OCI-M2 (cell line): ENCODE measurements around the gene BAIAP2.
"Not testable (repeated sequence)": the region's sequence is repeated elsewhere in the genome, so short reads cannot be mapped to it uniquely, and the experiment has no call there.

Source experiments
- DNase-seq: peaks from one replicate; lab custom pipeline; 2025; ENCODE audit not compliant: unreplicated experiment; lab: John Stamatoyannopoulos, UW

The BAIAP2 gene

DNA sequence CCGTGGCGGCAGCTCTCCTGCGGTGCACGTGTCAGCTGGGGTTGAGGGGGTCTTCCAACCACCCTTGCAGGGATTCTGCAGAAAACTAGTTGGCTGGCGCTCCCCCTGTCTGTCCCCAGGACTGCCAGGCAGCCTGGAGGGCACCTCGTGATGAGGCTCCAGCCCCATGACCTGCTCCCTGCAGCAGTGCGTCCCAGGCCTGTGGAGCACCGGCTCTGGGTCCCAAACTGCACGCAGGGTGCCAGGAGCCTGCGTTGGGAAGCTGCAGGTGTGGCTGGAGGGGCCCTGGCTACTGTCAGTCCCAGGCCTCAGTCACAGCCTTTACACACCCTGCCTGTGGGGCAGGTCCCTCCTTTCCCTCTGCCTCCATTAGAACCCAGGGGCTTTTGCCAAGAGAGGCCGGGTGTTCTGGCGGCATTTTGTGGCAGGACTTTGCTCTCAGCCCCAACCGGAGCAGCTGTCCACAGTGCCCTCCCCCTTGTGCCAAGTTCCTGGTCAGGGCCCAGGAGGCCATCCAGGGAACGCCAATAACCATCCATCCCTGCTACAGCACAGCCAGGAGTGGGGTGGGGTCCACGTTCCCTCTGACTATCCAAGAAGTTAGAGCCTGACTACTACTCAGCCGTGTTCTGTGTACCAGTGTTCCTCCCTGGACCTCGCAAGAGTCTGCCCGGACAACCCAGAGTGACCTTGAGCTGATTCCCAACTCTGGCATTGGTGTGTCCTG, 34.2 kb upstream of the BAIAP2 start:
- DNase-seq: no peak

DNA sequence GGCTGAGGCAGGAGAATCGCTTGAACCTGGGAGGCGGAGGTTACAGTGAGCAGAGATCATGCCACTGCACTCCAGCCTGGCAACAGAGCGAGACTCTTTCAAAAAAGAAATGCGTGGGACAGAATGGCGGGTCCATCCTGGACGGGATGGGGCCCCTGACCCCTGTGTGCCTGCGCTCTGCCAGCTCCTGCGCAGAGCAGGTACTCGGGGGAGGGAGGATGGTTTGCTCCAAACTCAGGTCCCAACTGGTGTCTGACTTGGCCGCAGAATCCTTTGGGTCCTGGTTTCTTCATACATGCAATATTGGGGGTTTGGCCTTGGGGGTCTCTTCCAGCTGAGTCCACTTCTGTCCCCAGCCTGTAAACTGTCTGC, 33.0 kb upstream of the BAIAP2 start:
- no peak for DNase-seq

DNA sequence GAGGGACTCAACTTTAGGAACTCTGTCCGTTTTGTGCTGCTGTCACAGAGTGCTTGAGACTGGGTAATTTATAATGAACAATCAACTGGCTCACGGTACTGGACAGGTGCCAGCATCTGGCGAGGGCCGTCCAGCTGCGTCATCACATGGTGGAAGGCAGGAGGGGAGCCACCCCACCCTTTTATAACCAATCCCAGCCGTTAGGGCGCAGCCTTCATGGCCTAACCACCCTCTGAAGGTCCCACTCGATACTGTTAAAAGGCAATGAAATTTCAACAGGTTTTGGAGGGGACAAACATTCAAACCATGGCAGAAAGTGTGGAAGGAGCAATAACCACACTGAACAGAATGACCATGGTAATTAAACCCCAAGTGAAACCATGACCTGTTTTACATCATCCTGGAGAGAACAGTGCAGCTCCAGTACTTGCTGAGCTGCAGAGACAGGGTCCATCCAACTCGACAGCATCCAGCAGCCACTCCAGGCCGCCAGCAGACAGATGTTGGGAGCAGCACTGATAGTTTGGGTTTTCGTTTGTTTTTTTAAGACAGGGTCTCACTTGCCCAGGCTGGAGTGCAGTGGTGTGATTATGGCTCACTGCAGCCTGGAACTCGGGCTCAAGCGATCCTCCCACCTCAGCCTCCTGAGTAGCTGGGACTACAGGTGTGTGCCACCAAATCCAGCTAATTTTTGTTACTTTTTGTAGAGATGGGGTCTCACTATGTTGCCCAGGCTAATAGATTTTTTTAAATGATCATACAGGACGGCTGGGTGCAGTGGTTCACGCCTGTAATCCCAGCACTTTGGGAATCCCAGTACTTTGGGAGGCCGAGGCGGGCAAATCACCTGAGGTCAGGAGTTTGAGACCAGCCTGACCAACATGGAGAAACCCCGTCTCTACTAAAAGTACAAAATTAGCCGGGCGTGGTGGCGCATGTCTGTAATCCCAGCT, 32.3 kb upstream of the BAIAP2 start:
- no peak for DNase-seq

DNA sequence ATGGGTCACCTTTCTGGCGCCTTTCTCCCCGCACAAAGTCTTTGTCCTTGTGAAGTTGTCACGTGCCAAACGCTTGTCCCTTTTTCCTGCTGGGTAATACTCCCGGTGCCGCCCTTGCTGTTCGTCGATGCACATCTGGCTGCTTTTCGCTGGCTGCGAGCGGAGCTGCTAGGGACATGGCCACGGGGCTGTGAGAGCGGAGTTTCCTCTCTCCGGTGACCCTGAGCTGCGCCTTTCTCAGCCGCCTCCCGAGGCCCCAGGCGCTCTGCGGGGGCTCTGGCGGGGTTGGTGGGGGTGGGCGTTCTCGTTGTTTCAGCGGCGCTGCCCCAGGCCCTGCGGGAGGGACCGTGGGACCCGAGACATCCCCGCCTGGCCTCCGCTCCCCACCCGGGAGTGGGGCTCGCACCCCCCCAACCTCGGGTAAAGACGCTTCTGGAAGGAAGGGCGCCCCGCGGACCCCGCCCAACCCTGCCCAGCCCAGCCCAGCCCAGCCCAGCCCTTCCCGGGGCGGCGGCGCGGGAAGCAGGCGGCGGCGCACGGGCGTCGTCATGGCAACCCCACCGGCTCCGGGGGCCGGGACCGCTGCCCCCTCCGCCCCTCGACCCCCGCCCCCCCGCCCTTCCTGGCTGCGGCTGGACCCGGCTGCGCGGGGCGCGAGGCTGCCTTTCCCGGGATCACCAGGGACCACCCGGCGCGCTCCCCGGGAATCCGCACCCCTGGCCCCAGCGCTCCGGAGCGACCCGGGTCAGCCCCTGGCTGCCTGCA, 31.1 kb upstream of the BAIAP2 start:
- DNase-seq: no peak

DNA sequence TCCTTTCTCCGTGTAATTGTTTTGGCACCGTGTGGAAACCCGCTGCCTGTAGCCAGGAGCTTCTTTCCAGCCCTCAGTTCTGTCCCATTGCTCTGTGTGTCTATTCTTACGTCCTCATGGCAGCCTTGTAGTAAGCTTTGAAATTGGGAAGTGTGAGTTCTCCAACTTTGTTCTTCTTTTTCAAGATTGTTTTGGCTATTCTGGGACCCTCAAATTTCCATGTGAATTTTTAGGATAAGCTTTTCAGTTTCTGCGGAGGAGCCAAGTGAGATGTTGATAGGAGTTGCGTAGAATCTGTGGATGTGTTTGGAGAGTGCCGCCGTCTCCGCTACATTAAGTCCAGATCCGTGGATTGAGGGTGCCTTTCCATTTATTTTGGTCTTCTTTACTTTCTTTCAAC, 28.1 kb upstream of the BAIAP2 start:
- DNase-seq: no peak

DNA sequence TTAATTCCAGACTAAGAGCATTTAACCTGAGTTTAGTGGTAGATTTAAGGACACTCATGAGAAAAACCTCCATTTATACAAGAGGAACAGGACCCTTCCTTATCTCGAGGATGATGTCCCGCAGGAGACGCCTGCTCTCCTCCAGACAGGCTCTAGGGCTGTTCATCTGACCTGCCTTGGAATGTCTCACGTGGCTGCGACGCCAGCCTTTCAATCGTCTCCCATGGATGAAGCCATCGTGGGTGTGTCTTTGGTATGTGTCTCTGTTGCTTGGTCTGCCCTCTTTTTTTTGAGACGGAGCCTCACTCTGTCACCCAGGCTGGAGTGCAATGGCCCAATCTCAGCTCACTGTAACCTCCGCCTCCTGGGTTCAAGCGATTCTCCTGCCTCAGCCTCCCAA, 26.8 kb upstream of the BAIAP2 start:
- no peak for DNase-seq

DNA sequence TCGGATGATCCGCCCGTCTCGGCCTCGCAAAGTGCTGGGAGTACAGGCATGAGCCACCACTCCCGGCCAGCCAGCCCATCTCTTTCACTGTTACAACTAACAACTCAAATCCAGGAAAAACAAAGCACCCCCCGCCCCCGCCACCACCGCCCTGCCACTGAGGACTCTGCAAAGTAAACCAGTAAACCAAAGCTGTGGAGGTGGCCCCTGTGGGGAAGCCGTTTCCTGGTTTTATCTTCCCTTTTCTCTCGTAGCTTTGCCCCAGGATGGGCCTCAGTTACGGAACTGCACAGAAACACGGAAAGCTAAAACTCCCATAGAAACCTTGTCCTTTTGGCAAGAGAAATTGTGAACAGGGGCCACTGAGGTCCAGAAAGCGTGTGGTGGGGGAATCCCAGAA, 25.8 kb upstream of the BAIAP2 start:
- no peak for DNase-seq

DNA sequence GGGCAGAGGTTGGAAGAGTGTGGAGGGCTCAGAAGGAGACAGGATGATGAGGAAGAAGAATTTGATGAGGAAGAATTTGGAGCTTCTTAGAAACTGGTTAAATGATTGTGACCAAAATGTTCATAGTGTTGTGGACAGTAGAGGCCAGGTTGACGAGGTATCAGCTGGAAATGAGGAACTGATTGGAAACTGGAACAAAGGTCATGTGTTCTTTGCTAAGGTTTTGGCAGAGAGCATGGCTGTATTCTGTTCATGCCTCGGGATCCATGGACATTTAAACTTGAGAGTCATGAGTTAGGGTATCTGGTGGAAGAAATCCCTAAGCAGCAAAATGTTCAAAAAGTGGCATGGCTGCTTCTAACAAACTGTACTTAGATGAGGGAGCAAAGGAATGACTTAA, 24.0 kb upstream of the BAIAP2 start:
- DNase-seq: no peak

DNA sequence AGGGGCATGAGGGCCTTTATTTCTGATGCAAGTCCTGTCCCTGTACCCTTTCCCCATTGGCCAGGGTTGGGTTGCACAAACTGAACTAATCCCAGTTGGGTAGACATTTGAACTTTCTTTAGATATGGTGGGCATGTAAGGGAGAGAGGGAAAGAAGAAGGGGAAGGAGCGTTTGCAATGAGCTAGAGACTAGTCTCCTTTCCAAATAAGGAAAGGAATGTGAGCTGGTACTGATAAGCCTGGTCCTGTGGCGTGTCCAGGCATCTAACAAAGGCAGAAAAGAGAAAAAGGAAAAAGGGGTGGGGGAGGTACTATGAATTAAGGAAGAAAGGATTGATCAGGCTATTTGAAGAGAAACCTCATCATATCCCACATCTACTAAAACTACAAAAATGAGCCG, 23.0 kb upstream of the BAIAP2 start:
- DNase-seq: no peak

DNA sequence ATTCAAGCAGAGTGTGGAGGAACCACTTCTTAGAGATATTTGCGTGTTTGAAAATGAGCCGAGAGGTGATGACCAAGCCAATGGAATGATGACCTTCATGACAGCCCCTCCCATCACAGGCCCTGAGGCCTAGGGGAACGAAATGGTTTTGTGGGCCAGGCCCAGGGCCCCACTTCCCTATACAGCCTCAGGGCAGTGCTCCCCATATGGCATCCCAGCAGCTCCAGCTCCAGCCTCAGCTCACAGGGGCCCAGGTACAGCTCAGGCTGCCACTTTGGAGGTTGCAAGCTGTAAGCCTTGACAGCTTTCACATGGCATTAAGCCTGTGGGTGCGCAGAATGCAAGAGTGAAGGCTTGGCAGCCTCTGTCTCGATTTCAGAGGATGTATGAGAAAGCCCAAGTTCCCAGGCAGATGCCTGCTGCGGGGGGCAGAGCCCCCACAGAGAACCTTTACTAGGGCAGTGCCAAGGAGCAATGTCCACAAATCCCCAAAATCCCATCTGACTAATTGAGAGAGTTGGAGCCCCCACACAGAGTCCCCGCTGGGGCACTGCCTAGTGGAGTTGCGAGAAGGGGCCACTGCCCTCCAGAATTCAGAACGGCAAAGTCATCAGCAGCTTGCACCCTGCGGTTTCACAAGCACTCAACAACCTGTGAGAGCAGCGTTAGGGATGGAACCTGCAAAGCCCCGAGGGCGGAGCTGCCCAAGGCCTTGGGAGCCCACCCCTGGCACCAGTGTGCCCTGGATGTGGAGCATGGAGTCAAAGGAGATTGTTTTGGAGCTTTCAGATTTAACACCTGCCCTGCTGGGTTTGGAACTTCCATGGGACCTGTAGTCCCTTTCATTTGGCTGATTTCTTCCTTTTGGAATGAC, 22.1 kb upstream of the BAIAP2 start:
- DNase-seq: no peak

DNA sequence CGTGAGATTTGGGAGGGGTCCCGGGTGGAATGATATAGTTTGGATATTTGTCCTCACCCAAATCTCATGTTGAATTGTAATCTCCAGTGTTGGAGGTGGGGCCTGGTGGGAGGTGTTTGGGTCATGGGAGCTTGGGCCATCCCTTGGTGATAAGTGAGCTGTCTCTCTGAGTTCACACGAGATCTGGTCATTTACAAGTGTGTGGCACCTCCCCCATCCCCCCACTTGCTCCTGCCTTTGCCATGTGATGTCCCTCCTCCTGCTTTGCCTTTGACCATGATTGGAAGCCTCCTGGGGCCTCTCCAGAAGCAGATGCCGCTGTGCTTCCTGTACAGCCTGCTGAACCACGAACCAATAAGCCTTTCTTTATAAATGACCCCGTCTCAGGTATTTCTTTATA, 21.3 kb upstream of the BAIAP2 start:
- no peak for DNase-seq

DNA sequence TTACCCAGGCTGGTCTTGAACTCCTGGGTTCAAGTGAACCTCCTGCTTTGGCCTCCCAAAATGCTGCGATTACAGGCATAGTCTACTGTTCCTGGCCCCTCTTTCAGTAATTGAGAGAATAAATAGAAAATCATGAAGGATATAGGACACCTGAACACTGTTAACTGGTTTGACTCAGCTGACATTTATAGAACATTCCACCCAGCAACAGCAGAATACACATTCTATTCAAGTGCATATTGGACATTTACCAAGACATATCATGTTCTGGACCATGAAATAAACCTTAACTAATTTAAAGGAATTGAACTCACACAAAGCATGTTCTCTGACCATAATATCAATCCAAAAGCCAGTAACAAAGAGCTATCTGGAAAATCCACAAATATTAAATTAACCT, 19.8 kb upstream of the BAIAP2 start:
- no peak for DNase-seq

DNA sequence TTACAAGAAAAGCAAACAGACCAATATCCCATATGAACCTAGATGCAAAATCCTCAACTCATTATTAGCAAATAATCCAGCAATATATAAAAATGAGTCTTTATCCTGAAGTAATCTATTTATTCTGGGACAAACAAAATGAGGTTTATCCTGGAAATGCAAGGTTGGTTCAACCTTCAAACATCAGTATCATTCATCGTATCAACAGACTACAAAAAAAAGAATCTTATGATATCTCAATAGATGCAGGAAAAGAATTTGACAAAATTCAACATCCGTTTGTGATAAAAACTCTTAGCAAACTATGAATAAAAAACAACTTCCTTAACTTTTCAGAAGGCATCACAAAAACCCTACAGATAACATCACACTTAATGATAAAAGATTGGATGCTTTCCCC, 18.4 kb upstream of the BAIAP2 start:
- DNase-seq: no peak

DNA sequence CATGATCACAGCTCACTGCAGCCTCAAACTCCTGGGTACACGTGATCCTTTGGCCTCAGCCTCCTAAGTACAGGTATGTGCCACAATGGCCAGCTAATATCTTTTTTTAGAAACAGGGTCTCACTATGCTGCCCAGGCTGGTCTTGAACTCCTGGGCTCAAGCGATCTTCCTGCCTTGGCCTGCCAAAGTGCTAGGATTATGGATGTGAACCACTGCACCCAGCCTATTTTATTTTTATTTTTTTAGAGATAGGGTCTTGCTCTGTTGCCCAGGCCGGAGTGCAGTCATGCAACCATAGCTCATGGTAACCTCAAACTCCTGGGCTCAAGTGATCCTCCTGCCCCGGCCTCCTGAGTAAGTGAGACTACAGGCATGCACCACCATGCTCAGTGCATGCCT, 17.6 kb upstream of the BAIAP2 start:
- DNase-seq: not testable (repeated sequence)

DNA sequence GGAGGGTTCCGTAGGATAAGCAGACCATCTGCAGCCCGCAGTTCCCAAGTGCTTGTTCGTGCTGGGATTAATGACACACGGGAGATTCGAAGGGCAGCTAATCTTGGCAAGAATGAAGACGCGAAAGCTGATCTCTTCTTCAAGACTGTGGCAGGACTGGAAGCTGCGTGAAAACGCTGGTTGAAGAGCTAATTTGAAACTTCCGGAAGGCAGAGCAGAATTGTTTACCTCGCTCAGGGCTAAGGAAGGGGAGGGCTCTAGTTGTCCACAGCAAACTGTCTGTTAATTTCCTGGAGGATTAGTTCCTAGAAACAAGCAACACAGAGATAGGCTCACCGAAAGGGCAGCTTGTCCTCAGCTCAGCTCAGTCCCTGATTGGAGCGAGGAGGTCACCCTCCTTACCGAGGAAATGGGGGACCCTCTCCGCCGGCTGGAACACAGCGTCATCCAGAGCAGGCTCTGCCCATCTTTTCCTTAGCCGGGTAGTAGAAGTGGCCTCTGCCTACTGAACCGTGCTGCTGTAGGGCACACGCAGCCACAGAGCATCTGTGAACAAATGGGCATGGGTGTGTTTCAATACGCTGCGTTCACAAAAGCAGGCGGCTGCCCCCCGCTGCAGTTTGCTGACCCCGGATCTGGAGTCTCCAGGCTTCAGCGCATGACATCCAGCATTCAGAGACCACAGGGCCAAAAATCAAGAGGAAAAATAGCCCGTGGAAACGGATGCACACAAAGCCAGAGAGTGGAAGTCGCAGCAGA, 16.7 kb upstream of the BAIAP2 start:
- DNase-seq: no peak

DNA sequence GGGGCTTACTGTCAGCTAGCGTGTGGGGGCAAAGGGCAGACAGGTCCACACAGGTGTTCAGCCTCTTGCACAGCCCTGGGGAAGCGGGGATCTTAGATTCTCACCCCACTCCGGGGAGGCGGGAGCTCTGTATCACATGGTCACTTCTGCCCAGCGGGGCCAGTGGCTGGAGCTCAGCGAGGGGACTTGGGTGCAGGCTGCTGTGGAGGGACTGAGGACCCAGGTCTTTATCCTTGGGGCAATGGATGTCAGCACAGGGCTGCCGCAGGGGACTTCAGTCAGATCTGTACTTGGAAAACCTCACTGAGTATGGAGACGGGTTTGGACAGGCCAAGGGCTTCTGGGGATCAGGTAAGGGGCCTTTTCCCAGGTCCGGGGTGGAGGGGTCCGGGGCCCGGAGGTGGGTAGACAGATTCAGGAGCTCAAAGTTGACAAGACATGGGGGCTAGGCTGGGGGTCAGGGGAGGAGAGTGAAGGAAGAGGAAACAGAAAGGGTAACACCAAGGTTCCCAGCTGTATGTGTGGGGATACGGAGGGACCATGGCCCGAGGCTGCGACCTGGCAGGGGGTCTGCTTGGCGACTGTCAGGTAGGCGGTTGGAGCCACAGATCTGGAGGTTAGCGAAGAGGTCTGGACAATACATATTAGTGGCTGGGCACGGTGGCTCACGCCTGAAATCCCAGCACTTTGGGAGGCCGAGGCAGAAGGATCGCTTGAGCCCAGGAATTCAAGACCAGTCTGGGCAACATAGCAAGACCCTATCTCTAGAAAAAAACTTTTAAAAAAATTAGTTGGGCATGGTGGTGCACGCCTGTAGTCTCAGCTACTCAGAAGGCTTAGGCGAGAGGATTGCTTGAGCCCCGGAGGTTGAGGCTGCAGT, 15.1 kb upstream of the BAIAP2 start:
- no peak for DNase-seq

DNA sequence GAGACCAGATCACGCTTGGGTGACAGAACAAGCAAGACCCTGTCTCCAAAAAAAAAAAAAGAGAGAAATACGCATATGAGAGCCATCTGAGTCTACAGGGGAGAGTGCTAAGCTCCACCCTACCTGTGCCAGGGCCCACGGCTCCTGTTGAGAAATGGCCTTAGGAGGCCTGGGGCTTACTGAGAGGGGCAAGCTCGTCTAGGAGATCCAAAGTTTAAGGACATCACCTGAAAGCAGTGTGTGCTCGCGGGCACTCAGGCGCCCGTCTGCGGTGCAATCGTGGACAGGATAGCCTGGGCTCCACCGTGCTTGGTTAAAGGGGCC, 14.5 kb upstream of the BAIAP2 start:
- DNase-seq: no peak

DNA sequence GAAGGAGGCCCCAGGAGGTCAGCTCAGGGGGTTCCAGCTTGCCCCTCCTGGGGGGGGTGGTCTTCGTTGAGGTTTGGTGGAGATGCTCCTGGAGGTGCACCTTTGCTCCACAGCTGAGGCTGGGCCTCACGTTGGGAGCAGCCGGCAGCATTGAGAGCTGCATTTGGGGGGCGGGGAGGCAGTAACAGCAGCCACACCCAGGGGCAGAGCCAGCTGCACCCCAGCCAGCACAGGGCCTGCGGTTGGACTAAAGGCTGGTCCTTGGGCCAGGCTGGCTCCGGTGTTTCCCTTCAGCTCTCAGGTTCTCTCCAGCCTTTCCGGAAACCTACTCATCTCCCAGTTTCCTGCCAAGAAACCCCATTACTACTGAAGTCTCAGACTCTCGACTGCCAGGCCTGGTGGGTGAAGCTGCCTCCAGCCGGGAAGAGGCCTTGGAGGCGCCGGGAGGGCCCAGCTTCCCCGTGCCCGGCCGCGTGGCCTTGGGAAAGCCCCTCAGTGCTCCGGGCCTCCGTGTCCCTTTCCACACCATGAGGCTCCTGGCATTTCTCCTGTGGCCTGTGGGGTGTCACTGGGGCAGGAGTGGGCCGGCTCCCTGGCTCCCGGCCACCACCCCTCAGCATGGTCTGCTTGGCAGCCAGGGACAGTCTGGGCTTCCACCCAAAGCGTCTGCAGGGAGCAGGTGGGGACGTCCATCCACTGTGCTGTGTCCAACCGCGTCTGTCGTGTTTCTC, 14.0 kb upstream of the BAIAP2 start:
- no peak for DNase-seq
